NCI-H526 treated with DMSO at 0.1 percent for 48 hours (cell line): Measurements from ENCODE around the gene SFXN5.
A peak's percentile ranks its signal among the peaks of the same experiment; 100 is the strongest.

Experiments used
- DNase-seq: peaks from one replicate; lab custom pipeline; 2025; lab: John Stamatoyannopoulos, UW

SFXN5 gene

GRCh38 chr2:72979896-72980295, 91.6 kb downstream of the SFXN5 start:
- DNase-seq, result no peak

GRCh38 chr2:72975017-72975416, 96.5 kb downstream of the SFXN5 start:
- no peak for DNase-seq

GRCh38 chr2:72974436-72974754, 97.1 kb downstream of the SFXN5 start:
- DNase-seq, result no peak

GRCh38 chr2:72973566-72974435, 97.7 kb downstream of the SFXN5 start:
- DNase-seq, result peak; percentile 46

GRCh38 chr2:72973137-72973535, 98.4 kb downstream of the SFXN5 start:
- no peak for DNase-seq

DNA sequence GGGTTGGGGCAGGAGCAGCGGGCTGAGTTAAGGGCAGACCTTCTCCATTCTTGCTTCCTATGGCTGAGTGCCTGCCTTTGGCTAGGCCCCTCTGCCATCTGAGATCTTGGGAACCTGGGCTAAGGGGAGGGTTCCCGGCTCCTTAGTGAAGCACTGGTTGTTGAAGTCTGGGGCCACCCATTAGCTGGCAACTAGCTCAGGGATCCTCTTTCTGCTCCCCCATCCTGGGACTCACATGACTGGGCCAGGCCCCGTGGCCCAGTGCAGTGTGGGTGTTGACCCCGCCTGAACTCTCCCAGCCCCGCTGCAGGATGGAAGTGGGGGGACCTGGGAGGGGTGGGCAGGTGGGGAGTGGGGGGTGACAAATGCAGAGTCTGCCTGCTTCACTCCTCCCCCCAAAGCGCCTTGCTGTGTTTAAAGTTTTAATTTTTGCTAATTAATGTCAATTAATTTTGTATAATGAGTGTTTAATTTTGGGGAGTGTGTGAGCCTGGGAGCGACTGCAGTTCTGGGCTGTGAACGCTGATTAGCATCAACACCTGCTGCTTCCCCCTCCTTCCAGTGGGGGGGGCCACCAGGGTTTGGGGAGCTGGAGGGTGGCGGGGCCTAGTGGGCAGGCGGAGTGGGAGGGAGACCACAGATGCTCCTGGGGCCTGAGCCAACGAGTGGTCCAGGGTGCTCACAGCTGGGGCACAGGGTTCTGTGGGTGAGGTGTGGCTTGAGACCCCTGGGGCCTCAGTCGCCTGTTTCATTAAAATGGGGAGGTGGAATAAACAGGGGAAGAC, 99.0 kb downstream of the SFXN5 start:
- no peak for DNase-seq

GRCh38 chr2:72971036-72971435, 100.5 kb downstream of the SFXN5 start:
- DNase-seq, result no peak

- DNase-seq, result no peak
Observed at GRCh38 chr2:72969706-72970105, 101.8 kb downstream of the SFXN5 start.

DNA sequence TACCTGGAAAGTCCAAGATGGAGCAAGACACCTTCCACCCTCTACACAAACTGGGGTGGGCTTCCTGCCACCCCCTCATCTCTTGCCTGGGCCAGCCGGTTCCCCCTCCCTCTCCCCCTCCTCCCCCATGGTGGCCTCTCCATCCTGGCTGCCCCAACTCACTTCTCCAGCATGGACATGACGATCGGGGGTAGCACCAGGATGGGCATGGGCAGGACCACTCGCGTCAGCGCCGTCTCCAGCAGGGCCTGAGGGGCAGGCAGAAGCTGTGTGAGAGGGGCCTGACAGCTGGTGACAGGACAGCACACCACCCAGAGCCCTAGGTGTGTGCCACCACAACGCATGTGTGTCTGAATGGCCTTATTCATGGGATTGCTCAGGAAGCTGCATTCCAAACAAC, 103.2 kb downstream of the SFXN5 start:
- DNase-seq, result no peak

DNA sequence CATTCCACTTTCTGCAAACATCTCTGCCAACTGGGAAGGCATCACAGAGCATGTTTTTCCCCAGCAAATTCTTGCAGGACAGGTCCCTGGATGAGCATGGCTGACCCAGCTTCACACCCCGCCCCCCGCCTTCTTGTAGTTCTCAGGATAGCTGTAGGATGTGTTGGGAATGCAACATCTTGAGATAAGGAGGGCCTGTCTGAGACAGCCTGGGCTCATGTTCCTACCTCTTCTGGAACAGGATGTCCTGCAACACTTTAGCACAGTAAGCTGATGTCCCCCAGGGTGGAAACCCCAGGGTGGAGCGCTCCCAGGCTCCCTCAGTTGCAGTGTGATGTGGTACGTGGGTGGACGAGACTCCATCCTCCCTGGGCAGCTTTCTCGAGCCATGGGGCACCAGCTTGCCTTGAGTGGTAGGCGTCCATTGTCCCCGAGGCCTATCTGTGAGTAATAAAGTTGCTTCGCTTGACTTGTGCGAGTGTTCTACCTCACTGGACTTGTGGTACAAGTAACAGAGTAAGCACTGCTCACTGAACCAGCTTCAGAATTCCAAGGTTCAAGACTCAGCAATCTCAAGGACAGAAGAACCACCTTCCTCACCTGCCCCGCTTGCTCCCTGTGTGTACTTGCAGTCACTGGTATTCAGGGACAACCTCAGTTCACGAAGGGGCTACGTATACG, 105.6 kb downstream of the SFXN5 start:
- DNase-seq, result no peak

- DNase-seq, result no peak
Observed at GRCh38 chr2:72965016-72965415, 106.5 kb downstream of the SFXN5 start.

DNA sequence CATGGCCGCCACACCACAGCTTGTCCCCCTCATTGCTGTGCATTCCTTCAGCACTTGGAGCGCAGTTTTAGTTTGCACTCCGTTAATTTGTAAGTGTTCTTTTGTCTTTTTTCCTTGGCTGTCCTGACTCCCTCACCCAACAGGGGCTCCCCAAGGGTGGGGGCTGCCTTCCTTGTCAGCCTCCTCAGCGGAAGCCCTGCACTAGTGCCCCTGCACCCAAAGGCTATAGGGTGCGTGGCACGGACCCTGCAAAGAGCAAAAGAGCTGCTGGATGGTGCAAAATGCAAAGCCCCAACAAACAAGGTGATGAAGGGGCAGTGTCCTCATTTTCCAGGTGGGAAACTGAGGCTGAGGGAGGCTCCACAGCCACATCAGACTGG, 107.4 kb downstream of the SFXN5 start:
- DNase-seq, result no peak

DNA sequence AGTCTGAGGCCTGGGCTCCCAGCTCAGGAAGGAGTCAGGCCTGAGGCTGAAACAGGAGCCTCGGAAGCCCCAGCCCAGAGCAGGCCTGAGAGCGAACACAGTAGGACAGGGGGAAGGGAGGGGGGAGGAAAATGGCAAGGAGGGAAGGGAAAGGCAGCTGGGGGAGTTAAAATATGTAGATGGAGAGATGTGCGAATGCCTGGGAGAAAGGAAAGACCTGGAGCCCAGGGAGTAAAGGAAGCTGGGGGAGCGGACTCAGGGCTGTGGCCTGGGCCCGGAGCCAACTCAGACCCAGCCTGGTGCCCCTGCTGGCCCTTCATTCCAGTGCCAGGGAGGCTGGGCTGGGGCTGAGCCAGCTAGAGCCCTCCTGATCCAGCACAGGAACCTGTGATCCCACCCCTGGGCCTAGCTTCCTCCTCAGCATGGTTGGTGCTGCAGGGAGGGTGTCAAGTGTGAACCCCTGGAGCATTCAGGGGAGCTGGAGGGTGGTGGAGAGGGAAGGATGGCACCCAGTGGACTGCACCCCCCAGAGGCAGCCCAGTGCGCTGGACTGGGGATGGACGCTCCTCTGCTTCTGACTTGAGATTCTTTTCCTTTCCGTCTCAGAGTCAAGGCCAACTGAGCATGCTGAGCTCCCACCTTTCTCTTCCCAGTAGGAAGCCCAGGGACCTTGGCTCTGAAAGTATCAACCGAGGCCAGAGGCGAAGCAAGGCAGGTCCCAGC, 107.9 kb downstream of the SFXN5 start:
- DNase-seq, result no peak

DNA sequence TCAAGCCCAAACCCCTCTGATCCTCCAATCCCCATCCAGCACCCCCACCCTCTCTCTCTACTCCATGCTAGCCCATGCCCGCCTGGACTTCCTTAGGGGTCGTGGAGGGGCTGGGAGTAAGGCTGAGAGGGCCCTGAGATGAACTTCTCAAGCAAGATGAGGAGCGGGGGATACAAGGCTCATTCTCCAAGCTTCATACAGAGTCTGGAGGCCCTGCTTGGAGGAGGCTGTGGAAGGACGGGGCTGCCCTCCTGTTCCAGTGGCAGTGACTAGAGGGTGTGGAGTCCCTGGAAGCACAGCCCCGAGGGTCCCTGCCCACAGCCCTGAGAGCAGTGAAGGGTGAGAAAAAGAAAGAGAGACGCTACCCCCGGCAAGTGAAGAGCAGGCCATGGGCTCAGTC, 108.6 kb downstream of the SFXN5 start:
- DNase-seq, result no peak

- DNase-seq, result no peak
Observed at GRCh38 chr2:72961853-72962468, 109.6 kb downstream of the SFXN5 start.

GRCh38 chr2:72961036-72961720, 110.3 kb downstream of the SFXN5 start:
- no peak for DNase-seq

- no peak for DNase-seq
Observed at GRCh38 chr2:72959995-72960981, 111.2 kb downstream of the SFXN5 start.

DNA sequence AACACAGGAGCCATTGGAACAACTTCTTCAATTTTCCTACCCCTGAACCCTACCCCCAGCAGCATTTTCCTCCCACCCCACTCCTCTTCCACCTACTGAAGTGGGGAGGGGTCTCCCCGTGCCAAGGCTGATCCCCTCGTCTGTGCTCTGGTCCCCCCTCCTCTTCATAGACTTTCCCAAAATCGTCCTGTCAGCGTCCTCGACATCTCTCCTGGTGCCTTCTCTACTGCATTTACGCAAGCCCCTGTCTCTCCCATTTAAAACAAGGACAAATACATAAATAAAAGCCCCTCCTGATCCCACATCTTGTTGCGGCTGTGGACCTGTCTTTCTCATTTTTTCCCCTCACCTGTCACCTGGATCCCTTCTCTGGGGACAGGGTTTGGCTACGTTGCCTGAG, 112.0 kb downstream of the SFXN5 start:
- DNase-seq, result no peak

- no peak for DNase-seq
Observed at GRCh38 chr2:72958542-72959385, 112.7 kb downstream of the SFXN5 start.
